ENCODE results near the gene DNAJB8. TPM values are rescaled to one million over a fixed set of nuclear protein-coding genes. Genes with fewer than 3 reads are reported as not detected.

DNAJB8 gene
- total and polyA plus RNA-seq, 4 donors: not detected

DNA sequence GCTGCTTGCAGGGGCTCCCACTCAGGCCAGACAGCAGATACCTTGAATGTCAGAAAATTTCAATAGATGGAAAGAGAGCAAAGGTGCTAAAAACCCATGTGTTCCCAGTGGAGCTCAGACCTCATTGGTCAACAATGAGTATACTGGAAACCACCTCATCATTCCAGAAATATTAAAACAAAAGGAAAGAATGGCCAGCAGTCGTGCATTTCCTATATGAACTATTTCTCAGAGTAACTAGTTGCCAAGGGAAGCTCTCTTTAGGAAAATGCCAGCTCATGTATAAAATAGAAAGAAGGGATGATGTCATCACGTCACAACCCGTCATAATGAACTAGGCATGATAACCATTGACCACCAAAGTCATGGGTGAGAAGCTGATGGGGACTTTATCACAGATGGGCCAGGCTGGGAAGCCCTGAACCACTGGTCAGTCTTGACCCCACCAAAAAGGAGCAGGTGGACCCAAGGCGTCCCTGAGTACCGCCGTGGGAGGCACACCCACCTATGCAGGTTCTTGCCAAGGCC is 17.5 kb downstream of the DNAJB8 start:
- DNase-seq (no peak), ATAC-seq (ENCODE audit: insufficient read depth, low FRiP score) (no peak)
- Histone ChIP-seq H3K27ac (ENCODE audit: low read depth in 1 of 2, low read length in 1 of 2) (no peak overlapping the region), H3K36me3 (ENCODE audit: control insufficient read depth in 4 of 4, insufficient read depth in 4 of 4, low read length in 4 of 4) (no peaks in the 10 kb centered on the region), H3K27me3 (ENCODE audit: control insufficient read depth in 3 of 3, insufficient read depth in 3 of 3, low read length in 2 of 3) (peaks cover 0 to 4% (median 2%) of the 10 kb centered on the region in 3 donors), H3K9me3 (ENCODE audit: control insufficient read depth in 4 of 4, insufficient read depth in 3 of 4, low read length in 3 of 4) (peaks cover 0 to 8% (median 0%) of the 10 kb centered on the region in 4 donors), H3K4me1 (ENCODE audit: control insufficient read depth in 5 of 5, insufficient read depth in 5 of 5, low read length in 5 of 5) (no peaks in the 10 kb centered on the region), H3K4me3 (no peak overlapping the region), H3K9ac (ENCODE audit: insufficient read depth in 1 of 2, low read length in 2 of 2) (no peak overlapping the region)
- WGBS, 2 donors: 80 to 88% methylated on average over 6 of the region's 6 CpGs
- TF ChIP-seq, protein P1, sequence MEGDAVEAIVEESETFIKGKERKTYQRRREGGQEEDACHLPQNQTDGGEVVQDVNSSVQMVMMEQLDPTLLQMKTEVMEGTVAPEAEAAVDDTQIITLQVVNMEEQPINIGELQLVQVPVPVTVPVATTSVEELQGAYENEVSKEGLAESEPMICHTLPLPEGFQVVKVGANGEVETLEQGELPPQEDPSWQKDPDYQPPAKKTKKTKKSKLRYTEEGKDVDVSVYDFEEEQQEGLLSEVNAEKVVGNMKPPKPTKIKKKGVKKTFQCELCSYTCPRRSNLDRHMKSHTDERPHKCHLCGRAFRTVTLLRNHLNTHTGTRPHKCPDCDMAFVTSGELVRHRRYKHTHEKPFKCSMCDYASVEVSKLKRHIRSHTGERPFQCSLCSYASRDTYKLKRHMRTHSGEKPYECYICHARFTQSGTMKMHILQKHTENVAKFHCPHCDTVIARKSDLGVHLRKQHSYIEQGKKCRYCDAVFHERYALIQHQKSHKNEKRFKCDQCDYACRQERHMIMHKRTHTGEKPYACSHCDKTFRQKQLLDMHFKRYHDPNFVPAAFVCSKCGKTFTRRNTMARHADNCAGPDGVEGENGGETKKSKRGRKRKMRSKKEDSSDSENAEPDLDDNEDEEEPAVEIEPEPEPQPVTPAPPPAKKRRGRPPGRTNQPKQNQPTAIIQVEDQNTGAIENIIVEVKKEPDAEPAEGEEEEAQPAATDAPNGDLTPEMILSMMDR (IDR thresholded peaks at IDR 0.05; ENCODE audit: control extremely low read depth, extremely low read depth): no peak

DNA sequence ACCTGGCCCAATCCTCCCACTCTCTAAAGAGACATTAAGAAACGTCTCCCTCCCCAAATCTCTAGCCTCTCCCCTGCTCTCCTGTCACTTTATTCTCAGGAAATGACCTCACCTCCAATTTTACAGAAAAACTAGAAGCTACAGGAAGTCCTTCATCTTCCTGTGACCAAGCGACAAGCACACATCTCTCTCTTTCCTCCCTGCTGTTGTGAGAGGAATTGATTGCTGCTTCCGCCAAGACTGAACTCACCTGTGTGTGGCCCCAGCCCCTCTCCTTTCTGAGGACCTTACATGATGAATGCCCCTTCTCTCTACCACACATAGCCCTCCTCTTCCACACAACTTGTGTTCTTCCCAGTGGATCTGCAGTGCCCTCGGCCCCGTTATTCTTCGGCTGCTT is 18.2 kb downstream of the DNAJB8 start:
- no peaks in the 10 kb centered on the region for H3K36me3 ChIP-seq (ENCODE audit: control insufficient read depth in 4 of 4, insufficient read depth in 4 of 4, low read length in 4 of 4)
- no peaks in the 10 kb centered on the region for H3K4me1 ChIP-seq (ENCODE audit: control insufficient read depth in 5 of 5, insufficient read depth in 5 of 5, low read length in 5 of 5)
- peaks cover 0 to 4% (median 2%) of the 10 kb centered on the region in 3 donors for H3K27me3 ChIP-seq (ENCODE audit: control insufficient read depth in 3 of 3, insufficient read depth in 3 of 3, low read length in 2 of 3)
- no peak overlapping the region for H3K4me3 ChIP-seq
- ATAC-seq (ENCODE audit: insufficient read depth, low FRiP score) (no peak), DNase-seq (no peak)
- WGBS, 2 donors: 44 to 55% methylated on average over 6 of the region's 6 CpGs
- peaks cover 0 to 8% (median 0%) of the 10 kb centered on the region in 4 donors for H3K9me3 ChIP-seq (ENCODE audit: control insufficient read depth in 4 of 4, insufficient read depth in 3 of 4, low read length in 3 of 4)
- TF ChIP-seq, protein P1 (IDR thresholded peaks at IDR 0.05; ENCODE audit: control extremely low read depth, extremely low read depth): no peak
- no peak overlapping the region for H3K9ac ChIP-seq (ENCODE audit: insufficient read depth in 1 of 2, low read length in 2 of 2)
- no peak overlapping the region for H3K27ac ChIP-seq (ENCODE audit: low read depth in 1 of 2, low read length in 1 of 2)

DNA sequence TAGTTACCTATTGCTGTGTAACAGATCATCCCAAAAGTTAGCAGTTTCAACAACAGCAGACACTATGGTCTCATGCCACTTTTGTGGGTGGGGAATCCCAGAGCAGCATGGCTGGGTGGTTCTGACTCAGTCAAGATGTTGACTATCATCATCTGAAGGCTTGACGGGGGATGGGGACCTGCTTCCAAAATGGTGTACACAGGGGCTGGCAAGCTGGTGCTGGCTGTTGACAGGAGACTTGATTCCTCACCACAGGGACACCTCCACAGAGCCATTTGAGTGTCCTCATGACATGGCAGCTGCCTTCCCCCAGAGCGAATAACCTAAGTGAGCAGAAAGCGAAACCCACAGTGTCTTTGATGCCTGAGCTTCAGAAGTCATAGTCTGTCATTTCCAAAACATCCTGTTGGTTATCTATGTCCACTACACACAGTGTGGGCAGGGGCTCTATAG is 19.1 kb downstream of the DNAJB8 start:
- H3K4me3 ChIP-seq: no peak overlapping the region
- H3K27me3 ChIP-seq (ENCODE audit: control insufficient read depth in 3 of 3, insufficient read depth in 3 of 3, low read length in 2 of 3): peaks cover 0 to 4% (median 2%) of the 10 kb centered on the region in 3 donors
- no peaks in the 10 kb centered on the region for H3K4me1 ChIP-seq (ENCODE audit: control insufficient read depth in 5 of 5, insufficient read depth in 5 of 5, low read length in 5 of 5)
- TF ChIP-seq, protein P1 (IDR thresholded peaks at IDR 0.05; ENCODE audit: control extremely low read depth, extremely low read depth): no peak
- H3K9me3 ChIP-seq (ENCODE audit: control insufficient read depth in 4 of 4, insufficient read depth in 3 of 4, low read length in 3 of 4): peaks cover 0 to 8% (median 0%) of the 10 kb centered on the region in 4 donors
- ATAC-seq (ENCODE audit: insufficient read depth, low FRiP score) (no peak), DNase-seq (no peak)
- WGBS, 2 donors: 89 to 98% methylated on average over 3 of the region's 3 CpGs
- no peak overlapping the region for H3K27ac ChIP-seq (ENCODE audit: low read depth in 1 of 2, low read length in 1 of 2)
- no peaks in the 10 kb centered on the region for H3K36me3 ChIP-seq (ENCODE audit: control insufficient read depth in 4 of 4, insufficient read depth in 4 of 4, low read length in 4 of 4)
- H3K9ac ChIP-seq (ENCODE audit: insufficient read depth in 1 of 2, low read length in 2 of 2): no peak overlapping the region

DNA sequence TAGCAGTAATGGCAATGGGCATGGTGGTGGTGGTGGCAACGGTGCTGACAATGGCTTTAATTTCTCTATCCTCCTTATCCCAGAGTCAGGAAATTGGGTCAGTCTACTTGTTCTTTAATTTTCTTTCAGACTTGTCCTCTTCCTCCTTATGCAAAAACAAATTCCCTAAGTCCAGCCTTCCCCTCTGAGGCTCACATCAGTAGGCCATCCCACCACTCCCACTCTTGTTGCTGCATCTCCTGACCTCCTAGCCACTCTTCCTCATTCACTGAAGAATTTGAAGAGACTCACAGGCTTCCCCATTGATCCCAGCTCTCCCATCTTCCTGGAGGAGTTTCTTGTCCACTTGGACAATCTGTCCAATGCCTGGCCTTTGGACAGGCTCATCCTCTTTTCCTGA is 19.9 kb downstream of the DNAJB8 start:
- no peak for ATAC-seq (ENCODE audit: insufficient read depth, low FRiP score)
- TF ChIP-seq, protein P1 (IDR thresholded peaks at IDR 0.05; ENCODE audit: control extremely low read depth, extremely low read depth): no peak
- Histone ChIP-seq H3K9me3 (ENCODE audit: control insufficient read depth in 4 of 4, insufficient read depth in 3 of 4, low read length in 3 of 4) (peaks cover 0 to 8% (median 0%) of the 10 kb centered on the region in 4 donors), H3K4me3 (no peak overlapping the region), H3K4me1 (ENCODE audit: control insufficient read depth in 5 of 5, insufficient read depth in 5 of 5, low read length in 5 of 5) (no peaks in the 10 kb centered on the region), H3K36me3 (ENCODE audit: control insufficient read depth in 4 of 4, insufficient read depth in 4 of 4, low read length in 4 of 4) (no peaks in the 10 kb centered on the region), H3K9ac (ENCODE audit: insufficient read depth in 1 of 2, low read length in 2 of 2) (no peak overlapping the region), H3K27ac (ENCODE audit: low read depth in 1 of 2, low read length in 1 of 2) (no peak overlapping the region), H3K27me3 (ENCODE audit: control insufficient read depth in 3 of 3, insufficient read depth in 3 of 3, low read length in 2 of 3) (peaks cover 0 to 4% (median 2%) of the 10 kb centered on the region in 3 donors)
- DNase-seq: no peak
- 95 to 100% methylated on average over 1 of the region's 1 CpG for WGBS, 2 donors
